ENCODE results near the gene CREB5. TPM values are rescaled to one million over a fixed set of nuclear protein-coding genes. Genes with fewer than 3 reads are reported as not detected.

Gene CREB5
- total RNA-seq, 1 experiment from 2014 or later: 1.3 TPM

- H3K4me1 Mint-ChIP-seq: peaks cover 13% of the 10 kb centered on the region
- ATAC-seq: no peak
Measured at GRCh38 chr7:28631995-28632394, 219.7 kb downstream of the CREB5 start.

GRCh38 chr7:28638914-28639313 lies 226.6 kb downstream of the CREB5 start:
- Mint-ChIP-seq H3K36me3 (no peaks in the 10 kb centered on the region), H3K27me3 (ENCODE audit: low read depth) (no peaks in the 10 kb centered on the region), H3K4me1 (peaks cover 14% of the 10 kb centered on the region), H3K4me3 (no peak overlapping the region), H3K27ac (no peak overlapping the region), H3K9me3 (no peaks in the 10 kb centered on the region)
- ChIA-PET CTCF (no interaction called here), POLR2A (no interaction called here)
- no peak for ATAC-seq
- no peak for TF ChIP-seq ZNF423 (CRISPR knock-in tag; IDR thresholded peaks at IDR 0.05)
- no peak for TF ChIP-seq IRF2 (CRISPR knock-in tag; IDR thresholded peaks at IDR 0.05; ENCODE audit: borderline replicate concordance, low read depth)
- TF ChIP-seq ZNF281 (CRISPR knock-in tag; IDR thresholded peaks at IDR 0.05): no peak
- no peak for TF ChIP-seq ZNF138 (CRISPR knock-in tag; conservative IDR thresholded peaks at IDR 0.05)
- TF ChIP-seq PRRX2 (CRISPR knock-in tag; IDR thresholded peaks at IDR 0.05): no peak
- TF ChIP-seq ERG (CRISPR knock-in tag; IDR thresholded peaks at IDR 0.05): no peak
- no peak for TF ChIP-seq ZNF671 (CRISPR knock-in tag; IDR thresholded peaks at IDR 0.05)
- TF ChIP-seq ZNF121 (CRISPR knock-in tag; IDR thresholded peaks at IDR 0.05): no peak
- TF ChIP-seq HMGXB4 (CRISPR knock-in tag; IDR thresholded peaks at IDR 0.05): no peak
- TF ChIP-seq ELF4 (CRISPR knock-in tag; IDR thresholded peaks at IDR 0.05; ENCODE audit: low read depth): no peak
- DNase-seq (ENCODE audit: low spot score): no peak

More at GRCh38 chr7:28631995-28632394, 219.7 kb downstream of the CREB5 start:
- Mint-ChIP-seq H3K36me3 (no peaks in the 10 kb centered on the region), H3K9me3 (no peaks in the 10 kb centered on the region), H3K4me3 (no peak overlapping the region), H3K27ac (no peak overlapping the region), H3K27me3 (ENCODE audit: low read depth) (no peaks in the 10 kb centered on the region; the same call in 1 of the 2 replicates)
- CTCF ChIA-PET: no interaction called here
- POLR2A ChIA-PET: no interaction called here
- TF ChIP-seq RELA (CRISPR knock-in tag; IDR thresholded peaks at IDR 0.05; ENCODE audit: borderline replicate concordance) (no peak), ATF2 (CRISPR knock-in tag; IDR thresholded peaks at IDR 0.05; ENCODE audit: borderline replicate concordance, low read depth) (no peak), ETV6 (CRISPR knock-in tag; IDR thresholded peaks at IDR 0.05) (no peak), CREB1 (CRISPR knock-in tag; IDR thresholded peaks at IDR 0.05) (no peak), KAT7 (CRISPR knock-in tag; IDR thresholded peaks at IDR 0.05; ENCODE audit: borderline replicate concordance) (no peak), NFYB (CRISPR knock-in tag; conservative IDR thresholded peaks at IDR 0.05; ENCODE audit: low read depth) (no peak), SMAD3 (CRISPR knock-in tag; IDR thresholded peaks at IDR 0.05; ENCODE audit: borderline replicate concordance) (no peak), MLX (CRISPR knock-in tag; IDR thresholded peaks at IDR 0.05) (no peak), SP1 (CRISPR knock-in tag; conservative IDR thresholded peaks at IDR 0.05) (no peak), TP53 (CRISPR knock-in tag; IDR thresholded peaks at IDR 0.05) (no peak)
- DNase-seq (ENCODE audit: low spot score): no peak
